Lower lobe of right lung (tissue), 2 donors: Measurements from ENCODE around the gene DNM3. TPM values are rescaled to one million over a fixed set of nuclear protein-coding genes. Genes with fewer than 3 reads are reported as not detected.

Experiments
- ATAC-seq, 2 donors: fragments of 200-7000 bp; cut with Tn5 transposase; one replicate each; pipeline ENCODE4 v1.9.1; 2020 to 2022; ENCODE audit warnings: mild to moderate bottlenecking in 2 of 2, moderate library complexity in 2 of 2
- DNase-seq: peaks from one replicate; pipeline ENCODE4 v3.0.0-alpha.2; 2020
- H3K27ac ChIP-seq: fragments of 200-600 bp; one replicate; pipeline ENCODE4 v1.8.0; 2022
- H3K27me3 ChIP-seq: fragments of 200-600 bp; one replicate; pipeline ENCODE4 v1.8.0; 2022; ENCODE audit warnings: low read depth
- H3K36me3 ChIP-seq: fragments of 200-600 bp; one replicate; pipeline ENCODE4 v1.8.0; 2022; ENCODE audit warnings: mild to moderate bottlenecking
- H3K4me1 ChIP-seq: fragments of 200-600 bp; one replicate; pipeline ENCODE4 v1.8.0; 2022
- H3K4me3 ChIP-seq: fragments of 200-600 bp; one replicate; pipeline ENCODE4 v1.8.0; 2022; ENCODE audit warnings: mild to moderate bottlenecking
- H3K9me3 ChIP-seq: fragments of 200-600 bp; one replicate; pipeline ENCODE4 v1.8.0; 2022
- intact Hi-C: fragments of 100-400 bp; cut with DNase I; formaldehyde crosslinking; loops from one replicate; pipeline ENCODE4 v1.11.0; 2022
- total RNA-seq: library from RNA; stranded (reverse); fragmentation: NEBNext Ultra II Directional; extraction: Animal tissue kit (Norgen Biotek cat#: 25700); gene quantifications from one replicate; pipeline ENCODE4 v1.2.1, GENCODE V29; 2021
- TF ChIP-seq, protein P1 (sequence below): fragments of 200-600 bp; IDR thresholded peaks from one replicate; pipeline ENCODE4 v1.8.0; 2022; ENCODE audit warnings: antibody characterized with exemption, mild to moderate bottlenecking
- donor health status: DM: no; HTN: yes; CAD: no; lungs with severe emphysema.

DNM3 gene
- total RNA-seq, 1 donor from 2014 or later, result 12.4 TPM

DNA sequence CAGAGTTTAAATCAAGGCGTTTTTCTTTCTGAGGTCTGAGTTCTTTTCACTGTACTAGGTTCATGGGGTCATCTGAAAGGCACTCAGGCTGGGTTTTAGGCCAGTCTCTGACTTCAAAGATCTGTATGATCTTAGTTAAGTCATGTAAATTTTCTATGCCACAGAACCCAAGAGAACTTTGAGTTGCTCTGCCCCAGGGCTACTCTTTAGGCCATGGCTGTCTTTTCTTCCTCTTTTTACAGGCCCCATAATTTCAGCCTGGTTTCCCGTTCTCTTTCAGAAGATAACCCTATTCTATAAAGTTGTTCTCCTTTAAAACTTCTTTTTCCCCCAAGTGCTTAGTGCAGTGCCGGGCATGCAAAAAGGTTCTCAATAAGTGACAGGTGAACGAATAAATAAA is 33.7 kb upstream of the DNM3 start:
- ATAC-seq (no peak), DNase-seq (no peak)
- H3K4me1 ChIP-seq, result peaks cover 3% of the 10 kb centered on the region
- H3K36me3 ChIP-seq, result no peaks in the 10 kb centered on the region
- H3K9me3 ChIP-seq, result no peaks in the 10 kb centered on the region
- TF ChIP-seq, protein P1, sequence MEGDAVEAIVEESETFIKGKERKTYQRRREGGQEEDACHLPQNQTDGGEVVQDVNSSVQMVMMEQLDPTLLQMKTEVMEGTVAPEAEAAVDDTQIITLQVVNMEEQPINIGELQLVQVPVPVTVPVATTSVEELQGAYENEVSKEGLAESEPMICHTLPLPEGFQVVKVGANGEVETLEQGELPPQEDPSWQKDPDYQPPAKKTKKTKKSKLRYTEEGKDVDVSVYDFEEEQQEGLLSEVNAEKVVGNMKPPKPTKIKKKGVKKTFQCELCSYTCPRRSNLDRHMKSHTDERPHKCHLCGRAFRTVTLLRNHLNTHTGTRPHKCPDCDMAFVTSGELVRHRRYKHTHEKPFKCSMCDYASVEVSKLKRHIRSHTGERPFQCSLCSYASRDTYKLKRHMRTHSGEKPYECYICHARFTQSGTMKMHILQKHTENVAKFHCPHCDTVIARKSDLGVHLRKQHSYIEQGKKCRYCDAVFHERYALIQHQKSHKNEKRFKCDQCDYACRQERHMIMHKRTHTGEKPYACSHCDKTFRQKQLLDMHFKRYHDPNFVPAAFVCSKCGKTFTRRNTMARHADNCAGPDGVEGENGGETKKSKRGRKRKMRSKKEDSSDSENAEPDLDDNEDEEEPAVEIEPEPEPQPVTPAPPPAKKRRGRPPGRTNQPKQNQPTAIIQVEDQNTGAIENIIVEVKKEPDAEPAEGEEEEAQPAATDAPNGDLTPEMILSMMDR, result no peak
- intact Hi-C loops, result no loop called here
- H3K27ac ChIP-seq, result no peak overlapping the region
- no peak overlapping the region for H3K4me3 ChIP-seq
- no peaks in the 10 kb centered on the region for H3K27me3 ChIP-seq

DNA sequence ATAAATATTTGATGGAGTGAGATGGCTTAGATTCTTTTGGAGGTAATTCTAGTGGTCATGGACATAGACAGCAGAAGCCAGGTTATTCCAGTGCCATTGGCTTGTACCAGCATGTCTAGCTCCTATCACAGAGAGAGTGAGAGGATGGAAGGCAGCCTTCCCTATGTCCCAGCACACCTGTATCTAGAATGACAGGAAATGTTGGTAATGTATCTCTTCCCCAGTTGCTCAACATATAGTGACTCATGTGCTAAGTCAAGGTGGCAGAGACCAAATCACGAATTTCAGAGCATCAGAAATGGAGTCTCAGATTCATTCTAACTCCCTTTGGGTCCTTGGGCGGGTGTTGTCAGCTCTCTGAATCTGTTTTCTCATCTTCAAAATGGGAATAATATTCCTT is 31.5 kb upstream of the DNM3 start:
- Histone ChIP-seq H3K36me3 (no peaks in the 10 kb centered on the region), H3K27me3 (no peaks in the 10 kb centered on the region), H3K4me1 (peaks cover 3% of the 10 kb centered on the region), H3K27ac (no peak overlapping the region), H3K4me3 (no peak overlapping the region), H3K9me3 (no peaks in the 10 kb centered on the region)
- intact Hi-C loops, result no loop called here
- ATAC-seq (no peak), DNase-seq (no peak)
- TF ChIP-seq, protein P1, result no peak

DNA sequence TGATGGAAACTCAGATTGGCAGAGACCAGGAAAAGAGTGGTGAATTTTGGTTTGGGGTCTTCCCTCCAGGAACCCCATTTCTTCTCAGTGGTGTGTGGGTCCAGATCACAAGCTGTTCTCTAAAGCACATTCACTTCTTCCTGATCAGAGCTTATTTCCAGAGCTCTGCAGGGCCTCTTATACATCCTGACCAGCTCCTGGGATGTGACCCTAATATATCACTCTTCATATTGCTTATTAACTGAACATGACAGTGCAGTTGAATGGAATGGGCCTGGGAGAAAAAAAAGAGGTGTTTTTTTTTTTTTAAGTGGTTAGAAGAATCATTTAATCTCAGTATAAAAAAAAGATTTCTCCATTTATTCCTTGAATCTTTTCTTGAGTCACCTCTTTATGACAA is 29.6 kb upstream of the DNM3 start:
- intact Hi-C loops, result no loop called here
- Histone ChIP-seq H3K36me3 (no peaks in the 10 kb centered on the region), H3K27ac (no peak overlapping the region), H3K4me1 (no peaks in the 10 kb centered on the region), H3K4me3 (no peak overlapping the region), H3K27me3 (no peaks in the 10 kb centered on the region), H3K9me3 (no peaks in the 10 kb centered on the region)
- DNase-seq (no peak), ATAC-seq (no peak)
- TF ChIP-seq, protein P1, result no peak

DNA sequence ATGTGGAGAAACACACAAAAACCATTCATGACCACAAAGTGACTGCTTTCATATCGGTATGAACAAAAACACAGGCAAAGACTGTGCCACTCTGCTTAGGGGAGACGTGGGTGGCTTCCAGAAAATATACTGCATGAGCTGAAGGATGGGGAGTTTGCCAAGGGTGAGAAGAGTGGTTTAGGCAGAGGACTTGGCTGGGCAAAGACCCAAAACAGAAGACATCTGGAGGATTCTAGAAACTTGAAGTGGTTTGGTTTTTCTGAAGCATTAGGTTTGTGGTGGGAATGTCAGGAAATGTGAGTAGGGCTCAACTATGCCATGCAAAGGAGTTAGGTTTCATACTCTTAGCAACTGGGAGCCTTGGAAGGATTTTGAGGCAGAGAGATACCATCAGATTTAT is 26.6 kb upstream of the DNM3 start:
- DNase-seq (no peak), ATAC-seq (no peak)
- Histone ChIP-seq H3K4me3 (no peak overlapping the region), H3K36me3 (no peaks in the 10 kb centered on the region), H3K4me1 (no peaks in the 10 kb centered on the region), H3K27ac (no peak overlapping the region), H3K9me3 (no peaks in the 10 kb centered on the region), H3K27me3 (no peaks in the 10 kb centered on the region)
- intact Hi-C loops, result no loop called here
- TF ChIP-seq, protein P1, result no peak

DNA sequence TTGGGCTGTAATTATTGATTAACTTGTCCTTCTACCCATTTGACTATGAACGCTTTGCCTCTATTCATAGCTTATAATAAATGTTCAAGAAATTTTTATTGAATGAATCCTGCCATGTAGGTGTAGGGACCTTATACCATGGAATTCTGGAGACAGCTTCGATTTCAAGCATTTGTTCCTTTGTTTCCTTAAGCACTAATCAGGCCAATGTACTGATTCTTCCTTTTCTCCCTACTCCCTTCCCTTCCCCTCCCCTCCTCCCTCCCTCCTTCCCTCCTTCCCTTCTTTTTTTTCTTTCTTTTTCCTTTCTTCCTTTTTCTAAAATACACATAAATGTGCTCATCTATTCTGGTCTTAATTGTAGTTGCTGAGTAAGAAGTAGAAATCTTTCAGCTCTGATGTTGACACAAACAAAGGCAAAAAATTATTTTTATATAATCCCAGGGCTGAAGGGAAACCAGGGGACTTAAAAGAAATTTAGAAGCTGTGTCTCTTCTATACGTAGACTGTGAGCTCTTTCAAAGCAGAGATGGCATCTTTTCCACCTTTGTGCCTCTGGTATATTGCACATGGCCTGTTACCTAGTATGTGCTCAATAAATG is 24.9 kb upstream of the DNM3 start:
- intact Hi-C loops, result no loop called here
- TF ChIP-seq, protein P1, result no peak
- DNase-seq, result no peak
- no peak for ATAC-seq
- no peaks in the 10 kb centered on the region for H3K9me3 ChIP-seq
- no peaks in the 10 kb centered on the region for H3K27me3 ChIP-seq
- H3K4me3 ChIP-seq, result no peak overlapping the region
- no peaks in the 10 kb centered on the region for H3K36me3 ChIP-seq
- H3K27ac ChIP-seq, result no peak overlapping the region
- H3K4me1 ChIP-seq, result no peaks in the 10 kb centered on the region
